ENCODE data around the gene TAF5L. TPM values are rescaled to one million over a fixed set of nuclear protein-coding genes. Genes with fewer than 3 reads are reported as not detected.

Gene TAF5L
- total RNA-seq, 4 donors from 2014 or later: 14.9 to 26.1 (median 18.4) TPM

DNA sequence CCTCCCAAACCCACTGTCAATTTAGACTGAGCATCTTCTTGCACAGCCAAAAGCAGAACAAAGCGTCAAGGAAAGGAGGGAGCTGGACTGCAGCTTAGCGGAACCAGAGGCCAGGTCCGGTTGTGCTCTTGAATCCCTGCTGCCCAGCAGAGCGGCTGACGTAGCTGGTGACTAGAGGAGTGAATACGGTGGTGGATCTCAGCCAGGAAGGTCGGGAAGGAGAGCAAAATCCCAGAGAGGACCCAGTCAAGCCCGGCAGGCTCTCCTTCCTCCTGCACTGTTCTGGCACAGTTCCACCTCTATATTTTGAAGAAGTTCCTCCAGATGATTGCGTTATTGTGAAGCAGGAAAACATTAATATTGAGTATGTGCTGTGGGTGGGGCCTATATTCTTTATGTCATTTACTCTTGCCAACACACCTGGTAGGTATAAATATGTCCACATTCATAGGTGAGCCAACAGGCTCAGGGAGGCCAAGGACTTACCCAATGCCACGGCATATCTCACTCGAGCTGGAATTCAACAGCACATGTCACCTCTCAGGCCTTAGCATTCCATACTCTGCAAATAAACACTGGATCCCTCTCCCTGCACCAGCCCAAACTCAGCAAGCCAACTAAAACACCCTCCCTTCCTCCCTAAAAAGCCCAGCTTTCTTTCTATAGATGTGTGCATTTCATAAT lies 43.8 kb downstream of the TAF5L start:
- WGBS, 2 donors: 19 to 33% methylated on average over 11 of the region's 11 CpGs
- intact Hi-C loops (cut with DNase I): no loop called here
- Histone ChIP-seq H3K4me3 (replicated peaks in 1 of 3) (no peak overlapping the region), H3K27ac (peak overlapping the region in 2 of 3 donors; percentile 7 to 39), H3K9me3 (no peaks in the 10 kb centered on the region), H3K4me1 (peaks cover 18 to 30% of the 10 kb centered on the region in 2 donors), H3K36me3 (no peaks in the 10 kb centered on the region), H3K27me3 (no peaks in the 10 kb centered on the region)
- TF ChIP-seq, protein P1, sequence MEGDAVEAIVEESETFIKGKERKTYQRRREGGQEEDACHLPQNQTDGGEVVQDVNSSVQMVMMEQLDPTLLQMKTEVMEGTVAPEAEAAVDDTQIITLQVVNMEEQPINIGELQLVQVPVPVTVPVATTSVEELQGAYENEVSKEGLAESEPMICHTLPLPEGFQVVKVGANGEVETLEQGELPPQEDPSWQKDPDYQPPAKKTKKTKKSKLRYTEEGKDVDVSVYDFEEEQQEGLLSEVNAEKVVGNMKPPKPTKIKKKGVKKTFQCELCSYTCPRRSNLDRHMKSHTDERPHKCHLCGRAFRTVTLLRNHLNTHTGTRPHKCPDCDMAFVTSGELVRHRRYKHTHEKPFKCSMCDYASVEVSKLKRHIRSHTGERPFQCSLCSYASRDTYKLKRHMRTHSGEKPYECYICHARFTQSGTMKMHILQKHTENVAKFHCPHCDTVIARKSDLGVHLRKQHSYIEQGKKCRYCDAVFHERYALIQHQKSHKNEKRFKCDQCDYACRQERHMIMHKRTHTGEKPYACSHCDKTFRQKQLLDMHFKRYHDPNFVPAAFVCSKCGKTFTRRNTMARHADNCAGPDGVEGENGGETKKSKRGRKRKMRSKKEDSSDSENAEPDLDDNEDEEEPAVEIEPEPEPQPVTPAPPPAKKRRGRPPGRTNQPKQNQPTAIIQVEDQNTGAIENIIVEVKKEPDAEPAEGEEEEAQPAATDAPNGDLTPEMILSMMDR (IDR thresholded peaks at IDR 0.05): no peak
- TF ChIP-seq POLR2A (IDR thresholded peaks at IDR 0.05): no peak
- DNase-seq: peak; percentile 59 to 90

DNA sequence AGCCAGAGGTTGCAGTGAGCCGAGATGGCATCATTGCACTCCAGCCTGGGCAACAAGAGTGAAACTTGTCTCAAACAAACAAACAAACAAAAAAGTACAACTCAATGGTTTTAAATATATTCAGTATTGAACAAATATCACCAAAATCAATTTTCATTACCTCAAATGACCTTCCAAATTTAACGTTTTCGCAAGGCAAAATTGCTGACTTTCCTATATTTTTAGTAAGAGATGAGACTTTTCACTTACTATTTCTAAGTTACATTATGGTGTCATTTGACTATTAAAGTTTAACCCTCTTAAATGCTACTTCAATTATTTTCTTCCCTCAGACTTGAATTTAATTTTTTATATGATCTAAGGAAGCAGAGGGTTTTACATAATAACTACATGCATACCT lies 44.4 kb downstream of the TAF5L start:
- H3K9me3 ChIP-seq: no peaks in the 10 kb centered on the region
- H3K27ac ChIP-seq: no peak overlapping the region
- no peak for DNase-seq
- H3K27me3 ChIP-seq: no peaks in the 10 kb centered on the region
- no peaks in the 10 kb centered on the region for H3K36me3 ChIP-seq
- no peak overlapping the region for H3K4me3 ChIP-seq (replicated peaks in 1 of 3)
- H3K4me1 ChIP-seq: peaks cover 18 to 30% of the 10 kb centered on the region in 2 donors
- 85 to 87% methylated on average over 3 of the region's 3 CpGs for WGBS, 2 donors
- TF ChIP-seq, protein P1 (IDR thresholded peaks at IDR 0.05): no peak
- no peak for TF ChIP-seq POLR2A (IDR thresholded peaks at IDR 0.05)
- intact Hi-C loops (cut with DNase I): no loop called here

DNA sequence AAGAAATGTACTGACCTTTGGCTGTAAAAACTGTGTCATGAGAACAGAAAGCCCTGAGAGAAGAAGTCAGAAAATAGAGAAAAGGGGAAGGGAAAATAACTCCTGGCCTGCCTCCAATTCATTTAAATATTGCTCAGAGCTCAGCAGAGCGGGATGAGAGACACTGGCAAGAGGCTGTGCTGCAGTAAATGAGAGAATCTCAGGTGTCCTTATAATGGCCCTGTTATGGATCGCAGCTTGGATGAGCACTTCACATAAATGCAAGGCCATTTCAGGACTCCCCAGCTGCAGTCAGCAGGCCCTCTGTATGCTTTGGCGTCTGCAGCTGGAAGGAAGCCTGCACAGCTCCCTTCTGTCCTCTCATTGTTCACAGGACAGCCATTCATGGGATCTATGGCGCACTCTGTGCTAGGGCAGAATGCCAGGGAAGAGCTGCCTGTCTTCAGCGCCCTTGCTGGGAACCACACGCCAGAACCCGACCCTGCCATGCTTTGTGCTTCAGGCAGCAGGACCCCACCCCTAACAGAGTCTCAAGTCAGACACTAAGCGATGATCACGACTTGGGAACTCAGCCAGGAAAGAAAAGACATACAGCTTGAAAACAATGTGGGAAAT lies 46.8 kb downstream of the TAF5L start:
- intact Hi-C loops (cut with DNase I): no loop called here
- peak; percentile 13 to 35 for DNase-seq
- WGBS, 2 donors: 17 to 30% methylated on average over 9 of the region's 9 CpGs
- peaks cover 18 to 30% of the 10 kb centered on the region in 2 donors for H3K4me1 ChIP-seq
- no peaks in the 10 kb centered on the region for H3K27me3 ChIP-seq
- TF ChIP-seq, protein P1 (IDR thresholded peaks at IDR 0.05): no peak
- TF ChIP-seq POLR2A (IDR thresholded peaks at IDR 0.05): no peak
- no peaks in the 10 kb centered on the region for H3K9me3 ChIP-seq
- no peaks in the 10 kb centered on the region for H3K36me3 ChIP-seq
- no peak overlapping the region for H3K4me3 ChIP-seq (replicated peaks in 1 of 3)
- H3K27ac ChIP-seq: peak overlapping the region in 2 of 3 donors; percentile 66 to 75

DNA sequence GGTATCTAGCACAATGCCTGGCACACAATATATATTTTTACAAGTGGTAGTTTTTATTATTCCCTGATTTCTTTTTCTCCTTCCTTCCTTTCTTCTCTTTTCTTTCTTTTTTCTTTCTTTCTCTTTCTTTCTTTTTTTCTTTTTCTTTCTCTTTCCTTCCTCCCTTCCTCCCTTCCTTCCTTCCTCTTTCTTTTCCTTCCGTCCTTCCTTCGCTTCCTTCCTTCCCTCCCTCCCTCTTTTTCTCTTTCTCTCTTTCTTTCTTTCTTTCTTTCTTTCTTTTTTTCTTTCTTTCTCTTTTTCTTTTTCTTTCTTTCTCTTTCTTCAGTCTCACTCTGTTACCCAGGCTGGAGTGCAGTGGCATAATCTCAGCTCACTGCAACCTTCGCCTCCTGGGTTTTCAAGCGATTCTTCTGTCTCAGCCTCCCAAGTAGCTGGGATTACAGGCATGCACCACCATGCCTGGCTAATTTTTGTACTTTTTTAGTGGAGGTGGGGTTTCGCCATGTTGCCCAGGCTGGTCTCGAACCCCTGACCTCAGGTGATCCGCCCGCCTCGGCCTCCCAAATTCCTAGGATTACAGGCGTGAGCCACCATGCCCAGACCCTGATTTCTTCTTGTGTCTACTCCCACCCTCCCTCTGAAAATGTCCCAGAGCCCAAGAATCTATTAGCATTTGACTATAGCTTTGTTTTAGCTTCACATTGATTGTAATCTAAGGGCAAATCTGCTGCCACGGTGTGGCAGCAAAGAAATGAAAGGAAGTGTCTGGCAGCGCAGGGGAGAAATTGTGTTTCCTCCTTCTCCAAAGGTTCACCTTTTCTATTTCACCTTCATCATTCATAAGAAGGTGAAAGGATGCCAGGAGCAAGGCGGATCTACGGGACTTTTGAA lies 47.5 kb downstream of the TAF5L start:
- Histone ChIP-seq H3K9me3 (no peaks in the 10 kb centered on the region), H3K27me3 (no peaks in the 10 kb centered on the region), H3K27ac (peak overlapping the region in 2 of 3 donors; percentile 66 to 75), H3K4me3 (replicated peaks in 1 of 3) (no peak overlapping the region), H3K4me1 (peaks cover 18 to 30% of the 10 kb centered on the region in 2 donors), H3K36me3 (no peaks in the 10 kb centered on the region)
- intact Hi-C loops (cut with DNase I): no loop called here
- no peak for DNase-seq
- TF ChIP-seq, protein P1 (IDR thresholded peaks at IDR 0.05): no peak
- no peak for TF ChIP-seq POLR2A (IDR thresholded peaks at IDR 0.05)
- WGBS, 2 donors: 72 to 84% methylated on average over 14 of the region's 14 CpGs
